HG03045 (cell line): ENCODE data around the gene TFEC.
"Not testable (repeated sequence)": the region's sequence is repeated elsewhere in the genome, so short reads cannot be mapped to it uniquely, and the experiment has no call there.

ENCODE experiments used
- ATAC-seq: cut with Tn5 transposase; IDR thresholded peaks from one replicate; pipeline ENCODE4 v1.9.1; 2021; ENCODE audit warnings: mild to moderate bottlenecking, moderate library complexity; ENCODE audit not compliant: unreplicated experiment

The TFEC gene

GRCh38 chr7:115932880-115933279, 97.7 kb downstream of the TFEC start:
- ATAC-seq: no peak

- not testable (repeated sequence) for ATAC-seq
These were observed 100.4 kb downstream of the TFEC start for GRCh38 chr7:115930184-115930583.

- ATAC-seq: not testable (repeated sequence)
These were observed 100.8 kb downstream of the TFEC start for GRCh38 chr7:115929736-115930135.

- no peak for ATAC-seq
These were observed 106.2 kb downstream of the TFEC start for GRCh38 chr7:115924411-115924810.

GRCh38 chr7:115920367-115920766, 110.2 kb downstream of the TFEC start:
- no peak for ATAC-seq

- no peak for ATAC-seq
These were observed 115.6 kb downstream of the TFEC start for GRCh38 chr7:115914951-115915350.

- ATAC-seq: no peak
These were observed 119.1 kb downstream of the TFEC start for GRCh38 chr7:115911465-115911864.

GRCh38 chr7:115910541-115911164, 119.9 kb downstream of the TFEC start:
- ATAC-seq: no peak

- no peak for ATAC-seq
These were observed 123.8 kb downstream of the TFEC start for GRCh38 chr7:115906731-115907130.

GRCh38 chr7:115889669-115889984, 140.9 kb downstream of the TFEC start:
- no peak for ATAC-seq

- ATAC-seq: no peak
These were observed 141.4 kb downstream of the TFEC start for GRCh38 chr7:115888981-115889668.

- ATAC-seq: no peak
These were observed 145.0 kb downstream of the TFEC start for GRCh38 chr7:115885550-115885949.
